Activated CD4-positive, alpha-beta T cell treated with anti-CD3 and anti-CD28 coated beads, Interleukin-2, amount 50 U/mL, for 48 hours (primary cell): Measurements from ENCODE around the gene MIF.
"Not testable (repeated sequence)": the region's sequence is repeated elsewhere in the genome, so short reads cannot be mapped to it uniquely, and the experiment has no call there.

Source experiments
- DNase-seq, 2 experiments: peaks; one replicate each; pipeline ENCODE4 v3.0.0-alpha.2; 2020

Gene MIF

DNA sequence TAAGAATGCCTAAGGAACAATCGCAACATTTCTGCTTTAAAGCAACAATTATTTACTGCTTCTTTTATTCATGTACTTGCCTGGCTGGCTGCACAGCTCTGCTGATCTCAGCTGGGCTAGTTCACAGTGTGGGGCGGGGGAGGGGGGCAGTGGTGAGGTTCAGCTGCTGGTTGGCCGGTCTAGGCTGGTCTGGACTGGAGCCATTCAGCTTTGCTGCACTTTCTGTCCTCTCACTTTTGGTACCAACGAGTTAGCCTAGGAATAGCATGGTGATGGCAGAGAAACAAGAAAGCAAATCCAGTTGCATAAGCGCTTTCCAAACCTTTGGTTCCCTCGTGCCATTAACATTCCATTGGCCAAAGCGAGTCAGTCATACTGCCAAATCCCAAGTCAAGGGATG is 16.0 kb upstream of the MIF start:
- DNase-seq: no peak

DNA sequence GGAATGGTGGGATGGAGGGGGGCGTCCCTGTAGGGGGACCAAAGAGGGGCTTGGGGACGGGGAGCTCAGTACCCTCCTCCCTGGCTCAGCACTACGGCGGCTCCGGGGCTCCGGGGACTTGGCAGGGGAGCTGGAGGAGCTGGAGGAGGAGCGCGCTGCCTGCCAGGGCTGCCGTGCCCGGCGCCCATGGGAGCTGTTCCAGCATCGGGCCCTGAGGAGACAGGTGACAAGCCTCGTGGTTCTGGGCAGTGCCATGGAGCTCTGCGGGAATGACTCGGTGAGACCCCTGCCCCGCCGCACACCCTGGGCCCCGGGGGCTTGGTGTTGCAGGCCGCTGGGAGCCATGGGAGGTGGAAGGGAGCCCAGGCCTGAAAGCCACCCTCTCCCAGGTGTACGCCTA is 11.8 kb upstream of the MIF start:
- no peak for DNase-seq

DNA sequence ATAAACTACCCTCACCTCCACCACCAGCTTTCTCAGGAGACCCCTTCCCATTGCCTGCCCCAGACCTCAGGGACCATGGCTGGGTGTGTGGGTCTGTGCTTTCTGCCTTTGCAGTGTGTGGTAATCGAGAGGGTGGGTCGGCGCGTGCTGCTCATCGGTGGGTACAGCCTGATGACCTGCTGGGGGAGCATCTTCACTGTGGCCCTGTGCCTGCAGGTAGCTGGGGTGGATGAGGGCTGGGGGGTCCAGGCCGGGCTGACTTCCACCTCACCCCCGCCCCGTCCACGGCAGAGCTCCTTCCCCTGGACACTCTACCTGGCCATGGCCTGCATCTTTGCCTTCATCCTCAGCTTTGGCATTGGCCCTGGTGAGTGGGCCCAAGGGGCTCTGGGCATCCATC is 10.5 kb upstream of the MIF start:
- DNase-seq: no peak

DNA sequence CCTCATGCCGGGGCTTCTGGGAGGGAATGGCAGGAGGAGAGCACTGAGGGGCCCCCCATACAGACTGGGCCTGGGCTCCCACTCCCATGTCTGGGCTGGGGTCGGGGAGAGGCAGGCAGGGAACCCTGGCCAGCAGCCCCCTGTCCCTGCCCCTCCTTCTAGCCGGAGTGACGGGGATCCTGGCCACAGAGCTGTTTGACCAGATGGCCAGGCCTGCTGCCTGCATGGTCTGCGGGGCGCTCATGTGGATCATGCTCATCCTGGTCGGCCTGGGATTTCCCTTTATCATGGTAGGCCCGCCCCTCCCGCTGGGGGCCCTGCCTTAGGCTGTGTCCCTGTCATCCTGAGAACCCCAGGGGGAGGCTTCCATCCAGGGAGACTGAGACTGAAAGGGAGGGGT is 10.0 kb upstream of the MIF start:
- DNase-seq: no peak

DNA sequence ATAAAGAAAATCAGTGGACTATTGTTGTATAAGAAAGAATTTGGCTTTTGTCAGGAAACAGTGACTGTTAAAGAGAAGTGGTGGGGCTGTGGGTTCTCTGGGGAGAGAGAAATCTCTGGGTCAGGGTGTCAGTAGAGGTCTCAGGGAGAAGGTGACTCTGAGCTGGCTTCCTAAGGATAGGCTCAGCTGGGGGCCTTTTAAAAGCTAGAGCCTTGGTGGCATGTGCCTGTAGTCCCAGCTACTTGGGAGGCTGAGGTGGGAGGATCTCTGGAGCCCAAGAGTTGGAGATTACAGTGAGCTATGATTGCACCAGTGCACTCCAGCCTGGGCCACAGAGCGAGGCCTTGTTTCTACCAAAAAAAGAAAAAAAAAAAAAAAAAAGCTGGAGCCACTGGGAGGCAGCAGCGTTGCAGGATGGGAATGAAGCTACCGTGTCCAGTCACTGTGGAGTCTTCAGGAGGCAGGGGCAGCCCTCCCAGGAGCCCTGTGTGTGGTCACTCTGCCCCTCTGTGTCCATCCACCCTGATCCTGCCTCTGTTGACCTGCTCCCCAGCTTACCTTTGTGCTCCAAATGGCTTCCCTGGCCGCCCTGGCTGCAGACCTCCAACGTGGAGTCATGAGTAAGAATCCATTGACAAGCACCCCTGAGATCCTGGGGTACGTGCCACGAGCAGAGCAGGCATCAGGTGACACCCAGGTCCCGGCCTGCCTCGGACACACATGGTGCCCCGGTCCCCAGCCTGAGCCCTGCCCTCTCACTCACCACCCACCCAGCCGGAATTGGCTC is 5.4 kb upstream of the MIF start:
- no peak for DNase-seq

DNA sequence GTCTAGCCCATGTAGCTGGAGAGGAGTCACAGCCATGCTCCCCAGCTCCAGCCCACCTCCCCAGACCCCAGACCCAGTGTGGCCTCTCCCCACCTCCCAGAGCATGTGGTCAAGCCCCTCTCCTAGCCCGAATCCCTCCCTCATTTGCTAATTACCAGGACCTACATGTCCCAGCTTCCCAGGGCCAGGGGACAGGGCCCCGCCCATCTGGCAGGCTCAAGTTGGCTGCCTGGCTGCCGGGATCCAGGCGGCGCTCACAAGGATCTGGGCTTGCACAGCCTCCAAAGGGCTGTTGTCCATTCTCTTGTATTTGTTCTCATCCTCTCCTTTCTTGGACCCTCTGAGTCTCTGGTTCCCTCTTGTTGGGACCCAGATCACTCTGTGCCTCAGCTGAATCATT is 4.6 kb upstream of the MIF start:
- DNase-seq: no peak

DNA sequence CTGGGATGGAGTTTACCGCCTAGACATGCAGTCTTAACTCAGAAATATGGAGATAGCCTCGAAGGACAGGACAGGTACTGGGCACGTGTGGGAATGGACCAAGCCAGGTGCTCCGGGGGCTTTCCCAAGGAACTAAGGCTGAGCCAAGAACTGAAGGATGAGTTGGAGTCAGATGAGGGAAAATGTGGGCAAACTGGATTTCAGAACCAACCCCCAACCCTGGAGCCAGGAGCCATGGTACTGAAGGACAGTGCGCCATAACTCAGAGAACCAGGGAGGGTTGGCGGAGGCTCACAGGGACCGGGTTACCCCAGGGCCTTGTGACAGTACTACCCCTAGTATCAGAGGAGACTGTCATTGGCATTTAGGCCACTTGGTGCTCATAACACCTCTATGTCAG is 2.5 kb upstream of the MIF start:
- no peak for DNase-seq

DNA sequence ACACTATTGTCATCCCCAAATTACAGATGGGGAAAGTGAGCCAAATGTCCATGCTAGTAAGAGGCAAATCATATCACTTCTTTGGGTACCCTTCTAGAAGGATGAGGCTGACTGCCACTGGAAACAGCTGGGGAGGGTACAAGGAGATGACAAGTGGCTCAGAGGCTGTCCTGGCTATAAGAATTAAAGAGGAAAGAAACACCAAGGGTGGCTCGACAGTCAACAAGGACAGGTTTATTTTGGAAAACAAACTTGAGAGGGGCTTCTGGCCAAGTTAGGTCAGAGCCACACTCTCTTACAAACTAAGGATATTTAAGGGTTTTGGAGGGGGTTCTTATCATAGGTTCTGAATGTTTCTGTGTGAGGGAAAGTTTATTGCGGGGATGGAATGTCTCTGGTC is 2.1 kb upstream of the MIF start:
- DNase-seq: no peak

DNA sequence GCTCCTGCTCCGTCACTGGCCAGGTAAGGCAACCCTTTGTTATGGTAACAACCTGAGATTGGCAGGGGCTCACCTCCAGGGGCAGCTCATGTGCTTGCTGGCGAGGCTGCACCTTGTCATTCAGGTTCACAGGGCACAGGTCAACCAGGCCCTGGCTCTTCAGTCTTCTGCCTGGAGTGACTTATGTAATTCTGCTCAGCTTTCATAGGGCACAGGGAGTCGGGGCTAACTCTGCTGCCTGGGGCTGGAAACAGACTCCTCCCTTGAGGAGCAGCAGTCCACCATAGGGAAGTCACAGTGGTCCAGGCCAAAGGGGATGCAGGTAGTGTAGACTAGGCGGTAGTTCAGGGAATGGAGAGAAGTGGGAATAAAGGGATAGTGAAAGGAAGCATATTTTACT is 1.5 kb upstream of the MIF start:
- no peak for DNase-seq

DNA sequence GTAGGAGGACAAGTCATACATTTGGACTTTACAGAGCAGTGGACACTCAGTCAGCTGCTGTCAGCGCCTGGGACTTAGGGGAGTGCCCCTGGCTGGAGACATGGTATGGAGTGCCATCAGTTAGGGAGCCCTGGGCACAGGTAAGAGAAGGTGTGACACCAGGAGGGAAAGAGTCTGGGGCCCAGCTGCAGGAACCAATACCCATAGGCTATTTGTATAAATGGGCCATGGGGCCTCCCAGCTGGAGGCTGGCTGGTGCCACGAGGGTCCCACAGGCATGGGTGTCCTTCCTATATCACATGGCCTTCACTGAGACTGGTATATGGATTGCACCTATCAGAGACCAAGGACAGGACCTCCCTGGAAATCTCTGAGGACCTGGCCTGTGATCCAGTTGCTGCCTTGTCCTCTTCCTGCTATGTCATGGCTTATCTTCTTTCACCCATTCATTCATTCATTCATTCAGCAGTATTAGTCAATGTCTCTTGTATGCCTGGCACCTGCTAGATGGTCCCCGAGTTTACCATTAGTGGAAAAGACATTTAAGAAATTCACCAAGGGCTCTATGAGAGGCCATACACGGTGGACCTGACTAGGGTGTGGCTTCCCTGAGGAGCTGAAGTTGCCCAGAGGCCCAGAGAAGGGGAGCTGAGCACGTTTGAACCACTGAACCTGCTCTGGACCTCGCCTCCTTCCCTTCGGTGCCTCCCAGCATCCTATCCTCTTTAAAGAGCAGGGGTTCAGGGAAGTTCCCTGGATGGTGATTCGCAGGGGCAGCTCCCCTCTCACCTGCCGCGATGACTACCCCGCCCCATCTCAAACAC is 850 bp upstream of the MIF start:
- DNase-seq: no peak

DNA sequence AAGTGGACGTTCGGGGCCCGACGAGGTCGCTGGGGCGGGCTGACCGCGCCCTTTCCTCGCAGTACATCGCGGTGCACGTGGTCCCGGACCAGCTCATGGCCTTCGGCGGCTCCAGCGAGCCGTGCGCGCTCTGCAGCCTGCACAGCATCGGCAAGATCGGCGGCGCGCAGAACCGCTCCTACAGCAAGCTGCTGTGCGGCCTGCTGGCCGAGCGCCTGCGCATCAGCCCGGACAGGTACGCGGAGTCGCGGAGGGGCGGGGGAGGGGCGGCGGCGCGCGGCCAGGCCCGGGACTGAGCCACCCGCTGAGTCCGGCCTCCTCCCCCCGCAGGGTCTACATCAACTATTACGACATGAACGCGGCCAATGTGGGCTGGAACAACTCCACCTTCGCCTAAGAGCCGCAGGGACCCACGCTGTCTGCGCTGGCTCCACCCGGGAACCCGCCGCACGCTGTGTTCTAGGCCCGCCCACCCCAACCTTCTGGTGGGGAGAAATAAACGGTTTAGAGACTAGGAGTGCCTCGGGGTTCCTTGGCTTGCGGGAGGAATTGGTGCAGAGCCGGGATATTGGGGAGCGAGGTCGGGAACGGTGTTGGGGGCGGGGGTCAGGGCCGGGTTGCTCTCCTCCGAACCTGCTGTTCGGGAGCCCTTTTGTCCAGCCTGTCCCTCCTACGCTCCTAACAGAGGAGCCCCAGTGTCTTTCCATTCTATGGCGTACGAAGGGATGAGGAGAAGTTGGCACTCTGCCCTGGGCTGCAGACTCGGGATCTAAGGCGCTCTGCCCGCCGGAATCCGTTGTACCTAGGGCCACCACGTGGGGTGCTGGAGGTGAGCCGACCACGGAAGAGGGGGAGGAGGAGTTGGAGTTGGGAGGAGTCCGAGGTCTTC is 771 bp downstream of the MIF start:
- peak; percentile 77 to 84 for DNase-seq

DNA sequence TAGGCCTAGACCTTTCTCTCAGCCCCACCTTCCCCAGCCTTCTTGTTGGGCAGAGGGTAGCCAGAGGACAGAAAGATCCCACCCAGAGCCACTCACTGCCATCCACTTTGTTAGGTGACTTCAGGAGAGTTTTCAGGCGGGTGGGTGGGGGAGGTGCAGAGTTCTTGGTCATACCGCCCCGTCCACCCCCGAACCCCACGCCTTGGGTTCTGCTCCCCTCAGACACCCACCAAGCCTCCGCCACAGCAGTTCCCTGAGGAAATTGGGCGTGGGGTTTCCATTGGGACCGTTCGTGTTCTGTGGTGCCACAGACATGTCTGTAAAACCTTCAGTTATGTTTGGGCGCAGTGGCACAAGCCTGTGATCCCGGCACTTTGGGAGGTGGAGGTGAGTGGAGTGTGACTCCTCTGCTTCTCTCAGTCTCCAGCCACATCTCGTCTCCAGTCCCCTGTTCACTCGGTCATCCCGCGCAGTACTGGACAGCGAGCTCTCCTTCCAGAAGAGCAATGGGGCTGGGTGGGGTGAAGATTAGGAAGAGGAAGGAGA is 1.5 kb downstream of the MIF start:
- no peak for DNase-seq

DNA sequence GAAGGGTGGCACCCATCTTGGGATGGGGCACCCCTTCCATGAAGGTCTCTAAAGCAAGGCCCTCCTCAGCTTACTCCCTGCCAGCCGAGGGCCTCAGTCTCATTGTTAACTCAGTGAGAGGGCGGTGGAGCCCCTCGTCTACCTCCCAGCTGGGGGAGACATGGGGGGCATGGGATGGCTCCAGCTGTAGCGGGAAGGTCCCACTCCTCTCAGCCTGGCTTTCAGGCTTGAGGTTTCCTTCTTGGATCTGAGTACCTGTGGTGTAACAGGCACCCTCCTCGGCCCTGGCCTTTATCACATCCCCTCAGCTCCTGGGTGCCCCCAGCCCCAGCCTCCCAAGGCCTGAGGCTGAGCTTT is 2.0 kb downstream of the MIF start:
- DNase-seq: no peak

DNA sequence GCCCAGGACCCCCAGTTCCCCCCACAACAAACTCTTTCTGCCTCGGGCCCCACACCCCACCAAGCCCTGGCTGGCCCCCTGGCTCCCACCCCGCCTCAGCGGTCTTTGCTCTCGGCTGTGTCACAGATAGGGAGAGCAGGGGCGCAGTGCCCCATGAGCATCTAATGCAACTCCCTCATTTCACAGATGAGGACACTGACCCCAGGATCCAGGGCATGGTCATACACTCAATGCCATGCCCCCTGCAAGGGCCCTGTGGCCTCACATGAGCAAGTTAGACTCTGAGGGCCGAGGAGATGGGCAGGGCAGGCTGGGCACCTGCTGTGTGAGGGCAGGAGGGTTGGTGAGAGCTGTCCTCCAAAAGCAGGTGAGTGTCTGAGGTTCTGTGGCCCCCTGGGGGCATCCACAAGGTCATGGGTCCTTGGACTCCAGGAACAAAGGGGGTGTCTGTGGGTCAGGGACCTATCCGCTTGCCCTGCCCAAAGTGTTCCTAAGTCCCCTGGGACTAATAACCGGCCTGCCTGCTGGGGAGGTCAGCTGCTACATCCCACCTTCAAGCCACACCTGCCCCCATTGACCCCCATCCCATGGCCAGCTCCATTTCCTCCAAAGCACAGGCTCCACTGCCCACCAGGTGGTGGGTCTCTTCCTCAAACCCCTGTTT is 2.5 kb downstream of the MIF start:
- DNase-seq: no peak

DNA sequence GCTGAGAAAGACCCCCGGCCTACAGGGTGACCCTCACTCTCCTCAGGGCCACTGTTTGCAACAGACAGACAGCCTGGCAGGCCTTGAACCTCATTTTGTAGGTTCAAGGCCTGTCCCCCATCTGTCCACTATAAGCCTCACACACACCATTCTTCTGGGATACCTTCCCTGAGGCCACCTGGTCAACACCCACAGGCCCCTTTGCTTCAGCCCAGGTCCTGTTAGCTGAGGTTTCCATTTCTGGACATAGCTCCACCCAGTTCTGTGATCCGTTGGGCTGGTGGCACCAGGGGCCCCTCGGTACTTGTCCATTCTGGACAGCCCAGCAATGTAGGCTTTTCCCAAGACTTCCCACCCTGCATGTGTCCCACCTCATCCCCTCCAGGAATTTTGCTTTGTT is 3.1 kb downstream of the MIF start:
- DNase-seq: no peak

DNA sequence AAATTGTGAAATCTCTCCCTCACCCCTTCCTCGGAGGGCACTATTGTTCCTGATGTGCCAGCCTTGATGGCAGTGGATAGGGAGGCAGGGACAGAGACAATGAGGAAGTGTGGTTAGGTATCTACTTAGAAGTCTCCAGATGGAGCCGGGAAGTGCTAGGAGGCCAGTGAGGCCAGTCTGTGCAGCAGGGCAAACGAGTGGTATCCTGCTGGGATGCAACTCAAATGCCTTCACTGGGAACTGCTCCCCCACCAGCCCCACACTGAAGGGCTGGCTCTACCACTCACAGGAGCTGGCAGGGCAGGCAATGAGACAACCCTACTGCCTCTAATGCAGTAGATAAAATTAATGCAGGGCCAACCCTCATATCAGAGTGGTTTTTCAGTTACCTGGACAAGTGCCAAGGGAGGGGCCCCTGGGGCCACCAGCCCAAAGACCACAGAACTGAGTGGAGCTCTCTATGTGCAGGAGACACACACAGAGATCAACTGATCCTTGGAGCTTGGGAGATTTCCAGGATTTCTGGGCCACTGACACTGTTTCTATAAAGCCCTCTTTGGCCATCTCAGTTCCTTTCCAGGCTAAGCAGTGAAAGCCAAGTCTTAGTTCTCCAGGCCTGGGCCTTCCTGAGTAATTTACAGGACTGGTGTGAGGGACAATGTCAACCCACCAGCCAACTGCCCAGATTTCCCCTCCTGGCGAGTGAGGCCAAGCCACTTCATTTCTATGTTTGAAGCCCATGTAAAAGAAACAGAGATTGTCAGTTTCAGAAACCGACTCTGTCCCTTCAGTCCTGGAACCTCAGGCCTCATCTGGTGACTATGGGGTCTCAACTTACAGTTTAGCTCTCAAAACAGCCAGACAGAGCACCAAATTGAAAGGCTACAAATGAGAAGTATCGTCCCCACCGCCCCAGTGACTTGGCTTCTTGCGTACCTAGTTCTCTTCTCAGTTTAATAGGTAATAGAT is 4.1 kb downstream of the MIF start:
- peak; percentile 7 to 11 for DNase-seq

DNA sequence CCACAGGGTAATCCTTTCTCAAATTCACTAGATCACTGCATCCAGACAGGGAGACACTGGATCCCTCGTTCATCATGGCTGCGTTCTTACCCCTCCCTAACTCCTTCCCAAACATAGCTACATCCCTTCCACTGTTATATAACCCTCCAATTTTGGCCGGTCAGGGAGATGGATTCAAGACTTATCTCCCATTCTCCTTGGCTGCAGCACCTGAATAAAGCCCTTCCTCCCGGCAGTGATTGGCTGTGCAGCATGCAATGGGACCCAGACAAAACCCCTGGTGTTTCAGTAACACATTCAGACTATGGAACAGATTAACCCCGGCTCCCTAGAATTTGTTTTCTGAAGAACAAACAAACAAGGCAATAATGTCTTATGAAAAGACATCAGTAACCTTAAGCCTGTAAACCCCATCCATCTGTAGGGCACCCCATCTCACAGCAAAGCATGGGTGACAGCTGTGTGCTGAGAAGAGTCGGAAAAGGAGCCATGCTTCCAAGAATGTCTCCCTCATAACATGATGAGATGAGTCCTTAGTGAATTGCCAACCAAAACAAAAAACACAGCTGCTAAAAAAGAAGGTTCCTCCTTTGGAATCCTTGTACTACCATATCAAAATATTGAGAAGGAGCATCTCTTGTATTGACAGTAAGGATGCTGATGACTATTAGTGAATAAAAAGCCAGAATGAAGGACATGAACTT is 5.0 kb downstream of the MIF start:
- no peak for DNase-seq

DNA sequence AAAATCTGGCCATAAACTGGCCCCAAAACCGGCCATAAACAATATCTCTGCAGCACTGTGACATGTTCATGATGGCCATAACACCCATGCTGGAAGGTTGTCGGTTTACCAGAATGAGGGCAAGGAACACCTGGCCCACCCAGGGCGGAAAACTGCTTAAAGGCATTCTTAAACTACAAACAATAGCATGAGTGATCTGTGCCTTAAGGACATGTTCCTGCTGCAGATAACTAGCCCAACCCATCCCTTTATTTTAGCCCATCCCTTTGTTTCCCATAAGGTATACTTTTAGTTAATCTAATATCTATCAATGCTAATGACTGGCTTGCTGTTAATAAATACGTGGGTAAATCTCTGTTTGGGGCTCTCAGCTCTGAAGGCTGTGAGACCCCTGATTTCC is 6.0 kb downstream of the MIF start:
- not testable (repeated sequence) for DNase-seq

DNA sequence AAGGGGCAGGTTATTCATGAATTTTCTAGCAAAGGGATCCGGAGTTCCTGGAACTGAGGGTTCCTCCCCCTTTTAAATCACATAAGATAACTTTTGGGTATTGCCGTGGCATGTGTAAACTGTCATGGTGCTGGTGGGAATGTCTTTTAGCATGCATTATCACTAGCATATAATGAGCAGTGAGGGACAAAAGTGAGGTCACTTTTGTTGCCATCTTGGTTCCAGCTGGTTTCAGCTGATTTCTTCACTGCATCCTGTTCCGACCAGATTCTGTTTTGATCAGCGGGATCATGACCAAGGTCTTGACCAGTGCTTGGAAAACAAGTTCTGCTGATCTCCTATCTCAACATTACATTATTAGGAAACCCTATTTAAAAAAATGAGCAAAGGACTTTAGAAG is 7.4 kb downstream of the MIF start:
- no peak for DNase-seq

DNA sequence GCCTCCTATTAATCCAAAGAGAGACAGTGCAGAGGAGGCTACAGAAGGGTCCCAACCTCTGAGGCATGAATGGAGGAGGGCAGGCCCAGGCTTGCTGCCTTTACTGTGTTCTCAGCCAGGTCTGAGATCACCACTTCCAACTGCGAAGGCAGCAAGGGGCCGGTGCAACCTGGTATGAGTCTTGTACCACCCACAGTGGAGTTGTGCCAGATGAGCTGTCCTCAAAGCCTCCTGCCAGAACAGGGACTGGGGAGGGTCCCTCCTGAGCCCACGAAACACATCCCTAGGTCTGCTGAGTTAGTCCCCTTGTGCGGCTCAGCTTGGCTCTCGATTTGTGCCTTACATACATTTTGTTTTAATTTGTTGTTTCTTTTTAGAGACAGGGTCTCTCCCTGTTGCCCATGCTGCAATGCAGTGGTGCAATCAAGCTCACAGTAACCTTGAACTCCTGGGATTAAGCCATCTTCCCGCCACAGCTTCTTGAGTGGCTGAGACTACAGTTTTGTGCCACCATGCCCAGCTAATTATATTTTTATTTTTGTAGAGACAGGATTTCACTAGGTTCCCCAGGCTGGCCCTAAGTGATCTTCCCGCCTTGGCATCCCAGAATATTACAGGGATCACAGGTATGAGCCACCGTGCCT is 9.3 kb downstream of the MIF start:
- no peak for DNase-seq
